ENCODE results near the gene IREB2. TPM values are rescaled to one million over a fixed set of nuclear protein-coding genes. Genes with fewer than 3 reads are reported as not detected.

The IREB2 gene
- total RNA-seq (2021) (85.9 and 86.4 TPM in 2 replicates), Bru-seq, nascent RNA (percentile 96 among the genes with signal in this experiment), BruChase-seq, experiment 1, labeled RNA remaining after a 2-hour chase (percentile 95 among the genes with signal in this experiment), BruChase-seq, experiment 2, labeled RNA remaining after a 6-hour chase (percentile 89 among the genes with signal in this experiment)
- long read RNA-seq, full-length matches to known transcripts = 8 of 16 reads
- long read RNA-seq, partial matches to known transcripts = 3 of 16 reads
- long read RNA-seq, other reads (novel, unspliced or antisense) = 5 of 16 reads

- BruUV-seq (replicated peaks) = no TSS peak
- Histone ChIP-seq H3K9me3 (ENCODE audit: low read depth, low read length, poor library complexity, severe bottlenecking) (no peaks in the 10 kb centered on the region), H3K36me3 (ENCODE audit: insufficient read depth, low read length, poor library complexity, severe bottlenecking) (peaks cover 33% of the 10 kb centered on the region), H3K4me1 (ENCODE audit: insufficient read depth, low read length, poor library complexity, severe bottlenecking) (peaks cover 6% of the 10 kb centered on the region), H3K4me3 (ENCODE audit: low read depth, low read length, poor library complexity, severe bottlenecking) (peak within 1 kb of the TSS; percentile 83), H3K27me3 (replicated peaks; ENCODE audit: insufficient read depth, low read depth, low read length, poor library complexity) (no peaks in the 10 kb centered on the region), H3K27ac (ENCODE audit: low read depth, low read length, poor library complexity, severe bottlenecking) (peak within 1 kb of the TSS; percentile 96)
- peak; percentile 99 for DNase-seq (ENCODE audit: low spot score)
- ChIA-PET POLR2A (ENCODE audit: low non-redundant PET) (interaction anchor here (0.6 kb wide), 3 partner anchors 92 to 1343 kb away, joined by 3 read pairs; no protein-coding TSS in a partner anchor), CTCF (interaction anchor here (0.5 to 2.3 kb wide), 2 partner anchors 15 to 46 kb away, joined by 3 to 7 read pairs; no protein-coding TSS in a partner anchor)
- intact Hi-C loops (cut with micrococcal nuclease; ENCODE audit: unreplicated experiment) = no loop called here
- TF ChIP-seq EZH2 (IDR thresholded peaks at IDR 0.05; ENCODE audit: borderline replicate concordance, low read depth, low read length, poor library complexity, severe bottlenecking) = no peak
- no peak for TF ChIP-seq CTCF (conservative IDR thresholded peaks at IDR 0.05; ENCODE audit: low read depth, low read length)
Observed at GRCh38 chr15:78437762-78438618, at the start of gene IREB2. TSS of gene IREB2 (plus strand) at chr15:78438216. CDS start at chr15:78438338, 122 bp downstream.

GRCh38 chr15:78388865-78389264 is 49.2 kb upstream of the IREB2 start:
- H3K9me3 ChIP-seq (ENCODE audit: low read depth, low read length, poor library complexity, severe bottlenecking) = no peaks in the 10 kb centered on the region
- TF ChIP-seq CTCF (conservative IDR thresholded peaks at IDR 0.05; ENCODE audit: low read depth, low read length) = no peak
- no peak for TF ChIP-seq EZH2 (IDR thresholded peaks at IDR 0.05; ENCODE audit: borderline replicate concordance, low read depth, low read length, poor library complexity, severe bottlenecking)
- H3K27ac ChIP-seq (ENCODE audit: low read depth, low read length, poor library complexity, severe bottlenecking) = no peak overlapping the region
- DNase-seq (ENCODE audit: low spot score) = no peak
- peaks cover 4% of the 10 kb centered on the region for H3K27me3 ChIP-seq (replicated peaks; ENCODE audit: insufficient read depth, low read depth, low read length, poor library complexity)
- no TSS peak for BruUV-seq (replicated peaks)
- no peaks in the 10 kb centered on the region for H3K36me3 ChIP-seq (ENCODE audit: insufficient read depth, low read length, poor library complexity, severe bottlenecking)
- H3K4me3 ChIP-seq (ENCODE audit: low read depth, low read length, poor library complexity, severe bottlenecking) = no peak overlapping the region
- intact Hi-C loops (cut with micrococcal nuclease; ENCODE audit: unreplicated experiment) = no loop called here
- no peaks in the 10 kb centered on the region for H3K4me1 ChIP-seq (ENCODE audit: insufficient read depth, low read length, poor library complexity, severe bottlenecking)
- ChIA-PET CTCF (interaction anchor here (0.6 kb wide), 1 partner anchor 432 kb away, joined by 5 read pairs; no protein-coding TSS in a partner anchor), POLR2A (ENCODE audit: low non-redundant PET) (no interaction called here)

GRCh38 chr15:78389322-78389721 is 48.7 kb upstream of the IREB2 start:
- Histone ChIP-seq H3K4me3 (ENCODE audit: low read depth, low read length, poor library complexity, severe bottlenecking) (no peak overlapping the region), H3K4me1 (ENCODE audit: insufficient read depth, low read length, poor library complexity, severe bottlenecking) (no peaks in the 10 kb centered on the region), H3K36me3 (ENCODE audit: insufficient read depth, low read length, poor library complexity, severe bottlenecking) (no peaks in the 10 kb centered on the region), H3K27ac (ENCODE audit: low read depth, low read length, poor library complexity, severe bottlenecking) (no peak overlapping the region), H3K9me3 (ENCODE audit: low read depth, low read length, poor library complexity, severe bottlenecking) (no peaks in the 10 kb centered on the region), H3K27me3 (replicated peaks; ENCODE audit: insufficient read depth, low read depth, low read length, poor library complexity) (peaks cover 4% of the 10 kb centered on the region)
- intact Hi-C loops (cut with micrococcal nuclease; ENCODE audit: unreplicated experiment) = no loop called here
- BruUV-seq (replicated peaks) = no TSS peak
- DNase-seq (ENCODE audit: low spot score) = no peak
- ChIA-PET POLR2A (ENCODE audit: low non-redundant PET) (no interaction called here), CTCF (interaction anchor here (0.6 kb wide), 1 partner anchor 433 kb away, joined by 5 read pairs; no protein-coding TSS in a partner anchor)
- TF ChIP-seq EZH2 (IDR thresholded peaks at IDR 0.05; ENCODE audit: borderline replicate concordance, low read depth, low read length, poor library complexity, severe bottlenecking) (no peak), CTCF (conservative IDR thresholded peaks at IDR 0.05; ENCODE audit: low read depth, low read length) (no peak)
